Testis (tissue), 2 donors: ENCODE measurements around the gene C1orf87.

Experiments used
- CTCF ChIP-seq, 3 experiments: fragments of 450-650 bp in 2 of 3; fragments of 200-600 bp in 1 of 3; sonication (generic) in 1 of 3; IDR thresholded peaks; one replicate each; pipeline ENCODE4 v1.5.1; 2016 to 2019; ENCODE audit warnings: antibody characterized with exemption in 3 of 3, mild to moderate bottlenecking in 2 of 3, moderate library complexity in 1 of 3
- POLR2A ChIP-seq: fragments of 450-650 bp; IDR thresholded peaks from one replicate; pipeline ENCODE4 v1.6.1; 2017; ENCODE audit warnings: antibody characterized with exemption, mild to moderate bottlenecking, moderate library complexity

GRCh38 chr1:60111118-60111517 lies 37.5 kb upstream of the C1orf87 start:
- TF ChIP-seq CTCF (IDR thresholded peaks at IDR 0.05), result no peak
- no peak for TF ChIP-seq POLR2A
